Stimulated activated CD8-positive, alpha-beta memory T cell treated with anti-CD3 and anti-CD28 coated beads, Interleukin-12 subunit alpha, Interleukin-12 subunit beta, amount 100 ng/mL, for 24 hours (primary cell): Measurements from ENCODE around the gene CARD18.
"Not testable (repeated sequence)": the region's sequence is repeated elsewhere in the genome, so short reads cannot be mapped to it uniquely, and the experiment has no call there.

ENCODE experiments used
- DNase-seq: peaks from one replicate; pipeline ENCODE4 v3.0.0-alpha.2; 2020; ENCODE audit errors: extremely low read depth

Gene CARD18

DNA sequence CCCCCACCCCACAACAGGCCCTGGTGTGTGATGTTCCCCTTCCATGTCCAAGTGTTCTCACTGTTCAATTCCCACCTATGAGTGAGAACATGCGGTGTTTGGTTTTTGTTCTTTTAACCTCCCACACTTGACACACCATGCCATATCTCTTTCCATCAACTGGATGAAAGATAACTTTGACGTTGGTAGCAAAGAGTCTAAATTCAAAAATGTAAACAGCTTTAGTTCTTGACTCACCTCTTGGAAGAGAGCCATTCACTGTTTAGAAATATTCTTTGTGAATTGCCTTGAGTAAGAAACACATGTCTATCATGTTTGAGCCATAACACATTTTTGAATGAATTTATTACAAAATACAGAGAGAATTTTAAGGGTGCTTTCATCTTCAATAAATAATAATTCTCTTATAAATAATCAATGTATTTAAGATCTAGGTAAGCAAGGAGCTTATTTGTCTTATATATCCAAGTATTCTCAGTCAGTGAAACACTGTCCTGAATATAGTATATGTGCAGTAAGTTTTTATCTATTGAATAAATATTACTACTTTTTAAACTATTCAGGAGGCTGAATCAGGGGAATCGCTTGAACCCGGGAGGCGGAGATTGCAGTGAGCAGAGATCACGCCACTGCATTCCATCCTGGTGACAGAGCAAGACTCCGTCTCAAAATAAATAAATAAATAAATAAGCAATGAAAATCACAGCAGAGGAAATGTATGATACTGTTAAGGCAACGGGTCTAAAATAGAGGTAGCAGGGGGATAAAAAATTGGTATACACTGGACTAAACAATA lies 6.7 kb downstream of the CARD18 start:
- DNase-seq: no peak

- DNase-seq: no peak
These were observed 9.3 kb downstream of the CARD18 start for GRCh38 chr11:105130189-105130813.

DNA sequence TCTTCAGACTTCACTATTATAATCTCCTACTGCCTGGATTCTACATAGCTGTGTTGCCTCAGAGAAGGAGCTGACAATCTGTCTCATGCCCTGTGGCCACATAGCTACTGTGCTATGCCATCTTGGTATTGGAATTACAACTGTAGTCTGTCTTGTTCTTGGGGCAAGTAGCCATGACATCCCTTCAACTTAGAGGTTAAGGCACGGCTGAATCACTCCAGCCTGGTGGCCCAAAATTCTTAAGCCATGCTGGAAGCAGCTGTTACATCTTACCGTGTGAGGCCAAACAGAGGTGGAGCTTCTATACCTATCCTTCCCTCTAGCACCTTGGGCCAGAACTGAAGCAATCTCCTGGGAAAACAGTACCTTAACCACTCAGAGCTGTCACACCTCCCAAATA lies 14.8 kb downstream of the CARD18 start:
- DNase-seq: no peak

GRCh38 chr11:105111145-105111944 lies 28.2 kb downstream of the CARD18 start:
- DNase-seq: no peak

DNA sequence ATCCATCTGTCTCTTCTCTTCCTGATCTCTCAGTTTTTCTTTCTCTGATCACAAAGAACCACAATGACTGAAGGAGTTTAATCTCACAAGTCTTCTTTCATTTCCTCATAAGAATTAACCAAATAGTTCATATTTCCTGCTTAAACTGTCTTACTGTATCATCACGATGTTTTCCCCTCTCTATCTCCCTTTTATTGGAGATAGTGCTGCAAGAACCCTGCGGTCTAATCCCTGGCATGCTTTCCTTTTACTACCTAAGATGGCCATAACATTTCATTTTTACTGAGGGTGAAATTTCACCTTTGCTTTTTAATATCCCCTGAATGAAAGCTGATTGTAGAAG lies 28.9 kb downstream of the CARD18 start:
- no peak for DNase-seq

- no peak for DNase-seq
These were observed 29.5 kb downstream of the CARD18 start for GRCh38 chr11:105109855-105110687.

DNA sequence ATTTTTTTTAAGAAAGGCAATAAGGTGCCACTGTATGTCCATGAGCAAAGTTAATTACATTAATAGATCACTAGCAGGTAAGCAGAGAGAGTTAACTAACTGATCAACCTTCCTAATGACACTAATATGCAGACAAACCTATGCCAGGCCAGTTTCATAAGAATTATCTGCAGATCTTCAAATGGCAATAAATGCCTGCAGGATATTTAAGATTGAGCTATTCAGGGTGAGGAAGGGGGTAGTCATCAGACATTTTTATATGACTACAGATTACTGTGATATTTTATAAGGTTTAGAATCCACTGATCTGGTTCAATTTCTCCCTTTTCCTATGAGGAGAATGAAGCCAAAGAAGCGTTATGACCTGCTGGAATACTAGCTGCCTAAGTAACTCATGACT lies 30.2 kb downstream of the CARD18 start:
- DNase-seq: no peak

- DNase-seq: no peak
These were observed 31.3 kb downstream of the CARD18 start for GRCh38 chr11:105108247-105108646.

- not testable (repeated sequence) for DNase-seq
These were observed 32.2 kb downstream of the CARD18 start for GRCh38 chr11:105107226-105107825.

GRCh38 chr11:105106140-105106539 lies 33.4 kb downstream of the CARD18 start:
- no peak for DNase-seq

- DNase-seq: no peak
These were observed 35.3 kb downstream of the CARD18 start for GRCh38 chr11:105104292-105104691.

DNA sequence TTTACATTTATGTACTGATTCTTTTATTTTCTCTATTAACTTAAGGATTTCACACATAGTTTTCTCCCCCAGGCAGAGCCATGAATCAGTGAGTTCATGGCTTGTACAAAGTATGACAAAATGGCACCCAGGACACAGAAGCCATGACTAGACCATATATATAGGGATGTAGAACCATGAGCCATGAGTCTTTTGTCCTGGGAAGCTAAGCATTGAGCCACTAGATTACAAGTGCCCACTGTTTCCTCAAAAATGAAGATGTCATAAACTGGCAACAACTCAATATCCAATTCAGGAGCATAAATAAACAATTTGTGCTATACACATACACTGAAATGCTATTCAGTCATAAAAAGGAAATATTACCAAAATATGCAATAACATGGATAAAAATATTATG lies 36.2 kb downstream of the CARD18 start:
- no peak for DNase-seq

DNA sequence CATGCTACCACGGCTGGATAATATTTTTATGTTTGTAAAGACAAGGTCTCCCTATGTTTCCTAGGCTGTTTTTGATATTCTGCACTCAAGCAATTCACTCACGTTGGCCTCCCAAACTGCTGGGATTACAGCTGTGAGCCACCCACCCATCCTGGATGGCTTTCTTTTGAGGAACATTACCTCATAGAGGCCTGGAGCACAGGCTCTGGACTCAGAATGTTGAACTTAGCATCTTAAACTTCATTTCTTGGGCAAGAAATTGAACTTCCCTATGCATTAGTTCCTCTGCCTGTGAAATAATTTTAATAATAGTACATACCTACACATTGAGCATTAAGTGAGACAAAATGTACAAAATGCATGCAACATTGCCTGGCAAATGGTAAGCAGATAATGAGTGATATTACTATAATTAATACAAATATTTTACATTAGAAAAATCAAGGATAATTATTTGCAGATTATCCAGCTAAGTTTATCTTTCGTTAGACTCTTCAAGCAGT lies 37.4 kb downstream of the CARD18 start:
- DNase-seq: not testable (repeated sequence)

GRCh38 chr11:105100981-105101630 lies 38.5 kb downstream of the CARD18 start:
- DNase-seq: no peak

DNA sequence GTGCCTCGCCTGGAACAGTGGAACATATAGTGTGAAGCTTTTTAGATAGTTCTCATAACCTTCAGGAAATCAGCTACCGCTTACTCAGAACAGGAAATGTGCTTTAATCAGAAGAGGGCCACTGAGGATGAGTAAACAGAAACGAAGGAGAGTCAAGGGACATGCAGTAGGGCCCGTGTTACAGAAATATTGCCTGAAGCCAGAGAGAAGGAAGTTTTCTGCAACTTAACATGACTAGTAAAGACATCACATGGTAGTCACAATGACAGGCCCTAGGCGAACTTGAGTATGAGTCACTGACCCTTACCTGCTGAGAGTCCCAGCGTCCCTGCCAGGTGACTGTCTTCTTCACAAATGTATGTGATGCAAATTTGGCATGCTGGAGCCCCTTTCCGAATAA lies 39.4 kb downstream of the CARD18 start:
- no peak for DNase-seq

DNA sequence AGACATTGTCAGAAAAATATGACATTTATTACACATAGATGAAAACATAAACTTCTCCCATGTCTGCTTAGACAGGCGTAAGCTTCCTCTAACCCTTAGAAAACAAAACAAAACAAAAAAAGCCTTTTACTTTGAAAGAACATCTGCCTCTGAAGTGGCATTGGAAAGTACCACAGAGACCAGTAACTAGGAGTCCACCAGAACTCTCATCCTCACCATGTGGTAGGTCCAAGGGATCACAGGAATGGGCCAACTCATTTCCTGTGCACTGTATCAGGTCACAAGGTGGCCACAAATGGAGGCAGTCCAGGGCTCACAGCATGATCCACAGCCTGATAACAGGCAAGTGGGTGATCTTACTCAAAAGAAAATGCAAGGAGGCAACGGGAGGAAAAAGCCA lies 40.0 kb downstream of the CARD18 start:
- DNase-seq: not testable (repeated sequence)

DNA sequence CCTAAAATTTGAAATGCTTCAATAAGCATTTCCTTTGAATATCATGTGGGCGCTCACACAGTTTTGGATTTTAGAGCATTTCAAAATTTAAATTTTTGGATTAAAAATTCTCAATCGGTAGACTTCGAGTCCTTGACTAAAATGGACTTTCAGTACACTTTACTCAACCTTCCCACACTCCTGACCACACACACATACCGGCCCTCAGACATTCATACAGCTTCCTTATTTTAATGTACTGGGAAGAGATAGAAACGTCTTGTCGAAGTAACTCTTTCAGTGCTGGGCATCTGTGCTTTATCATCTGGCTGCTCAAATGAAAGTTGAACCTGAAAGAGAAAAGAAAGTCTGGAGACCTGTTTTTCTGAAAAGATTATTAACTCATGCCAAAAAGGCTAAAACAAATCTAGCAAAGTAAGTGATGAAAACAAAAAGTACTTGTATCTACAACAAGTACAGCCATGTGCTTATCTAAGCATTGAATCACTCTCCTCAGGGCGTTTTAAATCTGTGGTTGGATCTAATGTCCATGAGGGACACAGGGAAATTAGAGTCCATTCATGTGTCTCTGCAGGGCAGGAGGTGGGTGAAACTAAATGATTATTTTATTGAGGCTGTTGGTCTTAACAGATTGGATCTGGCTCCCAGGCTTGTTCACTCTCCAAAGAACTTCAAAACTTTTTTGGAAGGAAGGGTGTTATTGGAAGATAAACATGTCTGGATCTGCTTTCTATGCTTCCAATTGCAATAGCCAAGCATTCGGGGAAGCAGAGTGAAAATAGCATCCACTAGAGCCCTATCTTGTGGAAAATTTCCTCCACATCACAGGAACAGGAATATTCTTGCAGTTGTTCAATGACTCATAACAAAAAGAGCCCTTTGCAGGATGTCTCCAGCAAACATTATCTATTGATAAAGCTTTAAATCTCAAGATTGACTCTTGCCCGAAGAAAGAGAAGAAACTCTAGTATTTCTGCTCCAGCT lies 47.0 kb downstream of the CARD18 start:
- DNase-seq: no peak
